T1000 (cell line): ENCODE data around the gene CHSY1.

Experiments used
- DNase-seq: peaks from one replicate; lab custom pipeline; 2025; ENCODE audit warnings: mixed read lengths; lab: John Stamatoyannopoulos, UW

The CHSY1 gene

GRCh38 chr15:101152914-101153313, 98.9 kb downstream of the CHSY1 start:
- DNase-seq, result no peak

- no peak for DNase-seq
Measured at GRCh38 chr15:101151288-101151687, 100.6 kb downstream of the CHSY1 start.

GRCh38 chr15:101150723-101151040, 101.2 kb downstream of the CHSY1 start:
- DNase-seq, result no peak

GRCh38 chr15:101149864-101150722, 101.8 kb downstream of the CHSY1 start:
- no peak for DNase-seq

GRCh38 chr15:101148881-101149664, 102.8 kb downstream of the CHSY1 start:
- DNase-seq, result no peak

- DNase-seq, result no peak
Measured at GRCh38 chr15:101148166-101148880, 103.5 kb downstream of the CHSY1 start.

- no peak for DNase-seq
Measured at GRCh38 chr15:101147181-101147580, 104.7 kb downstream of the CHSY1 start.

- no peak for DNase-seq
Measured at GRCh38 chr15:101146118-101146702, 105.6 kb downstream of the CHSY1 start.

- DNase-seq, result no peak
Measured at GRCh38 chr15:101145362-101145761, 106.5 kb downstream of the CHSY1 start.

- DNase-seq, result no peak
Measured at GRCh38 chr15:101143321-101143720, 108.5 kb downstream of the CHSY1 start.

- no peak for DNase-seq
Measured at GRCh38 chr15:101142711-101143110, 109.1 kb downstream of the CHSY1 start.

- no peak for DNase-seq
Measured at GRCh38 chr15:101141926-101142527, 109.8 kb downstream of the CHSY1 start.

- no peak for DNase-seq
Measured at GRCh38 chr15:101140697-101141065, 111.2 kb downstream of the CHSY1 start.

GRCh38 chr15:101139986-101140696, 111.7 kb downstream of the CHSY1 start:
- no peak for DNase-seq

- DNase-seq, result no peak
Measured at GRCh38 chr15:101138913-101139880, 112.7 kb downstream of the CHSY1 start.

GRCh38 chr15:101138086-101138660, 113.7 kb downstream of the CHSY1 start:
- DNase-seq, result no peak

GRCh38 chr15:101137312-101137940, 114.4 kb downstream of the CHSY1 start:
- DNase-seq, result no peak

- no peak for DNase-seq
Measured at GRCh38 chr15:101136381-101137268, 115.2 kb downstream of the CHSY1 start.
